ENCODE data around the gene NRM.

DNA sequence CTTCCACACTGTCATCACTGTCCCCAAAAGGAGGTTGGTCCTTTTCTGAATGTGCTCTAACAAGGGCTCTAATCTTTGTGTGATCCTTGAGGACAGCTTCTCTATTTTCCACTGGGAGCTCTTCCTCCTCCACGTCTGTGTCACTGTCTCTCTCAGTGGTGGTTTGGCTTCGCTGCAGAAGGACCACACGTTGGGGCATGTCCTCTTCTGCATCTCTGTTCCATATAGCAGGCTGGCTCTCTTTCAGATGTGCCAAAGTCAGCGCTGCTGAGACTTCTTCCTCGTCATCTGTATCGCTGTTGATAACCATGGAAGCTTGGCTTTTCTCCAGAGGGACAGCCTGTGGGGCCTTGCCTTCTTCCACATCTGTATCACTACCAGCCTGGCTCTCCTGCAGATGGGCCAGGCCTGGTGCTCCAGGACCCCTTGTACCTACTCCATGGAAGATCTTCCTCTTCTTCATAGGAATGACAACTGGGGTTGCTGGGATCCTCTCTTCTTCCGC lies 21.7 kb upstream of the NRM start:
- TF ChIP-seq, protein P1, sequence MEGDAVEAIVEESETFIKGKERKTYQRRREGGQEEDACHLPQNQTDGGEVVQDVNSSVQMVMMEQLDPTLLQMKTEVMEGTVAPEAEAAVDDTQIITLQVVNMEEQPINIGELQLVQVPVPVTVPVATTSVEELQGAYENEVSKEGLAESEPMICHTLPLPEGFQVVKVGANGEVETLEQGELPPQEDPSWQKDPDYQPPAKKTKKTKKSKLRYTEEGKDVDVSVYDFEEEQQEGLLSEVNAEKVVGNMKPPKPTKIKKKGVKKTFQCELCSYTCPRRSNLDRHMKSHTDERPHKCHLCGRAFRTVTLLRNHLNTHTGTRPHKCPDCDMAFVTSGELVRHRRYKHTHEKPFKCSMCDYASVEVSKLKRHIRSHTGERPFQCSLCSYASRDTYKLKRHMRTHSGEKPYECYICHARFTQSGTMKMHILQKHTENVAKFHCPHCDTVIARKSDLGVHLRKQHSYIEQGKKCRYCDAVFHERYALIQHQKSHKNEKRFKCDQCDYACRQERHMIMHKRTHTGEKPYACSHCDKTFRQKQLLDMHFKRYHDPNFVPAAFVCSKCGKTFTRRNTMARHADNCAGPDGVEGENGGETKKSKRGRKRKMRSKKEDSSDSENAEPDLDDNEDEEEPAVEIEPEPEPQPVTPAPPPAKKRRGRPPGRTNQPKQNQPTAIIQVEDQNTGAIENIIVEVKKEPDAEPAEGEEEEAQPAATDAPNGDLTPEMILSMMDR (IDR thresholded peaks at IDR 0.05): no peak
- TF ChIP-seq POLR2A (IDR thresholded peaks at IDR 0.05) (no peak), POLR2AphosphoS5 (IDR thresholded peaks at IDR 0.05; ENCODE audit: insufficient read depth in 1 of 2, low read depth in 1 of 2) (no peak)
